ENCODE measurements around the gene MOB3A. TPM values are rescaled to one million over a fixed set of nuclear protein-coding genes. Genes with fewer than 3 reads are reported as not detected.

MOB3A gene
- total RNA-seq, 1 donor from 2014 or later = 24.4 TPM

- DNase-seq = no peak
Measured at GRCh38 chr19:2046046-2046907, 49.8 kb downstream of the MOB3A start.

GRCh38 chr19:2045501-2046045, 50.6 kb downstream of the MOB3A start:
- no peak for DNase-seq

GRCh38 chr19:2044709-2045500, 51.2 kb downstream of the MOB3A start:
- DNase-seq = no peak

GRCh38 chr19:2043961-2044708, 52.0 kb downstream of the MOB3A start:
- no peak for DNase-seq

- DNase-seq = no peak
Measured at GRCh38 chr19:2043251-2043641, 52.9 kb downstream of the MOB3A start.

- no peak for DNase-seq
Measured at GRCh38 chr19:2042485-2043250, 53.5 kb downstream of the MOB3A start.

GRCh38 chr19:2041683-2042484, 54.2 kb downstream of the MOB3A start:
- peak; percentile 98 for DNase-seq

- no peak for DNase-seq
Measured at GRCh38 chr19:2041433-2041682, 54.8 kb downstream of the MOB3A start.

GRCh38 chr19:2040647-2041432, 55.3 kb downstream of the MOB3A start:
- DNase-seq = no peak

GRCh38 chr19:2039959-2040646, 56.0 kb downstream of the MOB3A start:
- DNase-seq = no peak

- DNase-seq = no peak
Measured at GRCh38 chr19:2039089-2039958, 56.8 kb downstream of the MOB3A start.

- no peak for DNase-seq
Measured at GRCh38 chr19:2038284-2039088, 57.6 kb downstream of the MOB3A start.

- no peak for DNase-seq
Measured at GRCh38 chr19:2037651-2038255, 58.4 kb downstream of the MOB3A start.

GRCh38 chr19:2036424-2036823, 59.7 kb downstream of the MOB3A start:
- DNase-seq = no peak

GRCh38 chr19:2035590-2035991, 60.5 kb downstream of the MOB3A start:
- DNase-seq = no peak

GRCh38 chr19:2034729-2035589, 61.2 kb downstream of the MOB3A start:
- no peak for DNase-seq
